ENCODE data around the gene SLC9A9.

GRCh38 chr3:143465666-143466065 lies 382.6 kb downstream of the SLC9A9 start:
- TF ChIP-seq CTCF (IDR thresholded peaks at IDR 0.05) (no peak), POLR2A (IDR thresholded peaks at IDR 0.05) (no peak)

All from thyroid gland (tissue), 4 donors.